CD8-positive, alpha-beta memory T cell (primary cell): ENCODE data around the gene BLTP2. TPM values are rescaled to one million over a fixed set of nuclear protein-coding genes. Genes with fewer than 3 reads are reported as not detected.

ENCODE experiments used
- CTCF ChIA-PET: fragments of 350-600 bp; sonication (Branson Sonifier 250); formaldehyde crosslinking; loops from one replicate; lab custom pipeline; 2021; ENCODE audit warnings: antibody characterized with exemption; lab: Charles Lee
- POLR2A ChIA-PET: fragments of 350-600 bp; sonication (Branson Sonifier 250); formaldehyde crosslinking; loops from one replicate; lab custom pipeline; 2021; ENCODE audit warnings: antibody characterized with exemption; lab: Charles Lee
- DNase-seq, 5 donors: peaks; one replicate each; pipeline versions ENCODE4 v3.0.0 to v3.0.0-alpha.2; 2020 to 2022; ENCODE audit warnings: mixed read lengths in 1 of 5
- H3K27ac ChIP-seq: one replicate; pipeline ENCODE4 v1.7.0; 2013; ENCODE audit warnings: low read depth, mild to moderate bottlenecking, low read length, moderate library complexity
- H3K27me3 ChIP-seq: 2 replicates; pipeline ENCODE4 v1.7.0; 2013; ENCODE audit warnings: low read length, mild to moderate bottlenecking; ENCODE audit not compliant: insufficient read depth, poor library complexity, severe bottlenecking
- H3K36me3 ChIP-seq: 2 replicates; pipeline ENCODE4 v1.7.0; 2013; ENCODE audit warnings: mild to moderate bottlenecking, low read length, moderate library complexity; ENCODE audit not compliant: insufficient read depth
- H3K4me1 ChIP-seq: 2 replicates; pipeline ENCODE4 v1.7.0; 2013; ENCODE audit warnings: mild to moderate bottlenecking, low read length, moderate library complexity; ENCODE audit not compliant: insufficient read depth
- H3K4me3 ChIP-seq: 2 replicates; pipeline ENCODE4 v1.7.0; 2013; ENCODE audit warnings: mild to moderate bottlenecking, low read length
- H3K9me3 ChIP-seq: 2 replicates; pipeline ENCODE4 v1.7.0; 2013; ENCODE audit warnings: mild to moderate bottlenecking, low read length
- H3K27ac Mint-ChIP-seq, 8 donors: one replicate each; pipeline ENCODE4 v1.8.0; 2020 to 2021; ENCODE audit warnings: mixed read lengths in 8 of 8, mild to moderate bottlenecking in 6 of 8, inconsistent platforms in 3 of 8, moderate library complexity in 3 of 8
- H3K27me3 Mint-ChIP-seq, 2 donors: one replicate each; pipeline ENCODE4 v1.8.0; 2020 to 2021; ENCODE audit warnings: mixed read lengths in 2 of 2, mild to moderate bottlenecking in 1 of 2, moderate library complexity in 1 of 2
- H3K36me3 Mint-ChIP-seq, 3 donors: one replicate each; pipeline ENCODE4 v1.8.0; 2020 to 2021; ENCODE audit warnings: mixed read lengths in 3 of 3, inconsistent platforms in 1 of 3, mild to moderate bottlenecking in 1 of 3
- H3K4me1 Mint-ChIP-seq, 3 donors: one replicate each; pipeline ENCODE4 v1.8.0; 2020 to 2021; ENCODE audit warnings: mixed read lengths in 3 of 3, inconsistent platforms in 1 of 3, mild to moderate bottlenecking in 1 of 3
- H3K4me3 Mint-ChIP-seq, 7 donors: one replicate each; pipeline ENCODE4 v1.8.0; 2020 to 2021; ENCODE audit warnings: mixed read lengths in 7 of 7, mild to moderate bottlenecking in 6 of 7, moderate library complexity in 4 of 7, inconsistent platforms in 2 of 7
- H3K9me3 Mint-ChIP-seq, 5 donors: one replicate each; pipeline ENCODE4 v1.8.0; 2020 to 2022; ENCODE audit warnings: mixed read lengths in 5 of 5, mild to moderate bottlenecking in 3 of 5, moderate library complexity in 2 of 5, inconsistent platforms in 1 of 5
- polyA plus RNA-seq: library from polyadenylated mRNA; unstranded; fragments of 300-500 nt; fragmentation: Illumina TruSeq; gene quantifications from one replicate; pipeline ENCODE4 v1.2.3, GENCODE V29; 2021
- total RNA-seq, 2 experiments: library from RNA; stranded (reverse); gene quantifications; one replicate each; pipeline ENCODE4 v1.2.3, GENCODE V29; 2021

The BLTP2 gene
- total and polyA plus RNA-seq, 3 experiments from 2014 or later: 44.5 to 192 (median 176) TPM

- H3K9me3 ChIP-seq: no peaks in the 10 kb centered on the region
- Mint-ChIP-seq H3K36me3 (peaks cover 0 to 53% (median 13%) of the 10 kb centered on the region in 3 donors), H3K9me3 (no peaks in the 10 kb centered on the region), H3K27ac (peak overlapping the region; percentile 90 to 98 (median 98)), H3K4me1 (peaks cover 34 to 52% (median 38%) of the 10 kb centered on the region in 3 donors), H3K27me3 (peaks cover 0 to 2% of the 10 kb centered on the region in 2 donors), H3K4me3 (peak overlapping the region; percentile 86 to 96 (median 93))
- no peaks in the 10 kb centered on the region for H3K27me3 ChIP-seq
- H3K36me3 ChIP-seq: peaks cover 16% of the 10 kb centered on the region
- H3K4me3 ChIP-seq: peak overlapping the region; percentile 82
- POLR2A ChIA-PET: interaction anchor here (1.0 to 3.6 kb wide), 5 partner anchors 16 to 81 kb away, joined by 3 to 27 read pairs (median 16); partner anchors contain the start of genes PROCA1, SDF2, SUPT6H and TLCD1
- H3K4me1 ChIP-seq: peaks cover 35% of the 10 kb centered on the region
- CTCF ChIA-PET: interaction anchor here (0.9 to 4.0 kb wide), 8 partner anchors 11 to 471 kb away, joined by 3 to 38 read pairs (median 9); partner anchors contain the start of genes RPL23A, SDF2, SUPT6H and TLCD1
- DNase-seq: no peak
- H3K27ac ChIP-seq: peak overlapping the region; percentile 90
Observed at GRCh38 chr17:28646039-28646754, 1.2 kb upstream of the BLTP2 start.

GRCh38 chr17:28645576-28645939 lies 600 bp upstream of the BLTP2 start:
- Mint-ChIP-seq H3K27me3 (peaks cover 0 to 2% of the 10 kb centered on the region in 2 donors), H3K36me3 (peaks cover 2 to 56% (median 15%) of the 10 kb centered on the region in 3 donors), H3K9me3 (no peaks in the 10 kb centered on the region), H3K4me3 (peak overlapping the region; percentile 86 to 96 (median 93)), H3K4me1 (peaks cover 35 to 53% (median 42%) of the 10 kb centered on the region in 3 donors), H3K27ac (peak overlapping the region; percentile 90 to 98 (median 98))
- POLR2A ChIA-PET: interaction anchor here (0.6 to 3.6 kb wide), 13 partner anchors 13 to 920 kb away, joined by 3 to 27 read pairs (median 4); partner anchors contain the start of genes ALDOC, IFT20, NUFIP2 and PHF12
- Histone ChIP-seq H3K36me3 (peaks cover 23% of the 10 kb centered on the region), H3K4me3 (peak overlapping the region; percentile 82), H3K27ac (peak overlapping the region; percentile 90), H3K27me3 (no peaks in the 10 kb centered on the region), H3K9me3 (no peaks in the 10 kb centered on the region), H3K4me1 (peaks cover 35% of the 10 kb centered on the region)
- no peak for DNase-seq
- CTCF ChIA-PET: interaction anchor here (1.0 to 4.0 kb wide), 6 partner anchors 11 to 472 kb away, joined by 3 to 38 read pairs (median 8); partner anchors contain the start of genes RPL23A, SDF2, SUPT6H and TLCD1

- Histone ChIP-seq H3K27ac (peak overlapping the region; percentile 90), H3K9me3 (no peaks in the 10 kb centered on the region), H3K36me3 (peaks cover 32% of the 10 kb centered on the region), H3K27me3 (no peaks in the 10 kb centered on the region), H3K4me3 (peak overlapping the region; percentile 77), H3K4me1 (peaks cover 35% of the 10 kb centered on the region)
- ChIA-PET CTCF (interaction anchor here (0.6 to 4.0 kb wide), 7 partner anchors 10 to 599 kb away, joined by 3 to 38 read pairs (median 5); partner anchors contain the start of genes RPL23A, SDF2, SUPT6H and TLCD1), POLR2A (interaction anchor here (0.6 to 3.6 kb wide), 10 partner anchors 16 to 921 kb away, joined by 3 to 27 read pairs (median 4); partner anchors contain the start of genes ALDOC, NUFIP2, RPL23A and SDF2)
- H3K4me1 Mint-ChIP-seq: peaks cover 38 to 62% (median 52%) of the 10 kb centered on the region in 3 donors
- peaks cover 0 to 2% of the 10 kb centered on the region in 2 donors for H3K27me3 Mint-ChIP-seq
- DNase-seq: peak in 4 of 5 donors; percentile 6 to 20 (median 14)
- H3K27ac Mint-ChIP-seq: peak overlapping the region; percentile 89 to 98 (median 92)
- peak overlapping the region; percentile 86 to 96 (median 93) for H3K4me3 Mint-ChIP-seq
- peaks cover 8 to 62% (median 21%) of the 10 kb centered on the region in 3 donors for H3K36me3 Mint-ChIP-seq
- no peaks in the 10 kb centered on the region for H3K9me3 Mint-ChIP-seq
Observed at GRCh38 chr17:28643983-28644786, 773 bp downstream of the BLTP2 start.

GRCh38 chr17:28641579-28641978 lies 3.4 kb downstream of the BLTP2 start:
- peaks cover 39 to 60% (median 48%) of the 10 kb centered on the region in 3 donors for H3K4me1 Mint-ChIP-seq
- peak overlapping the region in 1 of 7 donors; percentile 86 for H3K4me3 Mint-ChIP-seq
- H3K27me3 Mint-ChIP-seq: peaks cover 0 to under 1% of the 10 kb centered on the region in 2 donors
- ChIA-PET POLR2A (no interaction called here), CTCF (interaction anchor here (1.4 to 1.8 kb wide), 2 partner anchors 14 to 86 kb away, joined by 3 to 4 read pairs; no protein-coding TSS in a partner anchor)
- DNase-seq: no peak
- H3K36me3 Mint-ChIP-seq: peaks cover 17 to 70% (median 28%) of the 10 kb centered on the region in 3 donors
- no peak overlapping the region for H3K27ac ChIP-seq
- H3K36me3 ChIP-seq: peaks cover 48% of the 10 kb centered on the region
- no peak overlapping the region for H3K4me3 ChIP-seq
- H3K27ac Mint-ChIP-seq: peak overlapping the region in 1 of 8 donors; percentile 67
- H3K27me3 ChIP-seq: no peaks in the 10 kb centered on the region
- H3K9me3 Mint-ChIP-seq: no peaks in the 10 kb centered on the region
- H3K4me1 ChIP-seq: peaks cover 27% of the 10 kb centered on the region
- no peaks in the 10 kb centered on the region for H3K9me3 ChIP-seq

GRCh38 chr17:28635506-28635905 lies 9.5 kb downstream of the BLTP2 start:
- DNase-seq: no peak
- Mint-ChIP-seq H3K9me3 (no peaks in the 10 kb centered on the region), H3K36me3 (peaks cover 24 to 96% (median 25%) of the 10 kb centered on the region in 3 donors), H3K4me1 (peaks cover 21 to 48% (median 33%) of the 10 kb centered on the region in 3 donors), H3K27me3 (no peaks in the 10 kb centered on the region), H3K4me3 (no peak overlapping the region), H3K27ac (peak overlapping the region in 1 of 8 donors; percentile 26)
- no peak overlapping the region for H3K4me3 ChIP-seq
- no peaks in the 10 kb centered on the region for H3K27me3 ChIP-seq
- peaks cover 92% of the 10 kb centered on the region for H3K36me3 ChIP-seq
- ChIA-PET CTCF (no interaction called here), POLR2A (no interaction called here)
- no peaks in the 10 kb centered on the region for H3K4me1 ChIP-seq
- H3K27ac ChIP-seq: no peak overlapping the region
- no peaks in the 10 kb centered on the region for H3K9me3 ChIP-seq

- Histone ChIP-seq H3K27ac (no peak overlapping the region), H3K36me3 (peaks cover 86% of the 10 kb centered on the region), H3K4me1 (no peaks in the 10 kb centered on the region), H3K9me3 (no peaks in the 10 kb centered on the region), H3K27me3 (no peaks in the 10 kb centered on the region), H3K4me3 (no peak overlapping the region)
- H3K4me3 Mint-ChIP-seq: no peak overlapping the region
- H3K27me3 Mint-ChIP-seq: no peaks in the 10 kb centered on the region
- no peak for DNase-seq
- peaks cover 18 to 42% (median 25%) of the 10 kb centered on the region in 3 donors for H3K4me1 Mint-ChIP-seq
- ChIA-PET CTCF (interaction anchor here (0.6 to 1.9 kb wide), 3 partner anchors 11 to 574 kb away, joined by 3 to 11 read pairs (median 3); partner anchors contain the start of gene BLTP2), POLR2A (interaction anchor here (0.5 kb wide), 1 partner anchor 15 kb away, joined by 4 read pairs; no protein-coding TSS in a partner anchor)
- no peaks in the 10 kb centered on the region for H3K9me3 Mint-ChIP-seq
- peaks cover 19 to 96% (median 21%) of the 10 kb centered on the region in 3 donors for H3K36me3 Mint-ChIP-seq
- H3K27ac Mint-ChIP-seq: peak overlapping the region in 1 of 8 donors; percentile 21
Observed at GRCh38 chr17:28634206-28634865, 10.6 kb downstream of the BLTP2 start.

- peaks cover 0 to 5% (median 4%) of the 10 kb centered on the region in 3 donors for H3K4me1 Mint-ChIP-seq
Observed at GRCh38 chr17:28626818-28627217, 18.1 kb downstream of the BLTP2 start.

More at GRCh38 chr17:28626818-28627217, 18.1 kb downstream of the BLTP2 start:
- CTCF ChIA-PET: no interaction called here
- no peaks in the 10 kb centered on the region for H3K27me3 ChIP-seq
- peaks cover 45% of the 10 kb centered on the region for H3K36me3 ChIP-seq
- POLR2A ChIA-PET: no interaction called here
- DNase-seq: no peak
- Mint-ChIP-seq H3K4me3 (no peak overlapping the region), H3K36me3 (peaks cover 6 to 81% (median 22%) of the 10 kb centered on the region in 3 donors), H3K27me3 (peaks cover 0 to 1% of the 10 kb centered on the region in 2 donors), H3K27ac (no peak overlapping the region), H3K9me3 (no peaks in the 10 kb centered on the region)
- no peaks in the 10 kb centered on the region for H3K9me3 ChIP-seq
- H3K27ac ChIP-seq: no peak overlapping the region
- no peaks in the 10 kb centered on the region for H3K4me1 ChIP-seq
- no peak overlapping the region for H3K4me3 ChIP-seq
